ENCODE measurements around the gene MDP1. TPM values are rescaled to one million over a fixed set of nuclear protein-coding genes. Genes with fewer than 3 reads are reported as not detected.

MDP1 gene
- total RNA-seq, 3 donors from 2014 or later (not counting 1 experiment from before 2014, with no cell fraction given), result 4.0 to 6.1 (median 5.5) TPM

DNA sequence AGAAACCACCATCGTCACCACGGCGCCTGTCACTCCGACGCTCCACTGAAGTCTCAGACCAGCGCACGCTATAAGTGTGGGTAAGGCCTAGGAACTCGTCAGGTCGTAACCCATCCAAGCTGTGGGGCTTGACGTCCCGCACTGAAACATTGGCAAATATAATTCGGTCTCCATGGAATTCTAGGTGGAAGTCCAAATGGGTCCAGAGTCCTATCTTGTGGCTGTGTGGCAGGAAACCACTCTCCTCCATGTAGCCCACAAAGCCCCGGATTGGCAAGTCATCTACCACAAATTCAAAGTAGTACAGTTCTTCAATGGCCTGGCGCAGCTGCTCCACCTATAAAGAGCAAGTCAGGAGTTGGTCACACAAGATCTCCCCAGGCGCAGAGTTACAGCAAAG is 22.9 kb downstream of the MDP1 start:
- Mint-ChIP-seq H3K4me3 (no peak overlapping the region), H3K27ac (peak overlapping the region; percentile 69 to 75), H3K9me3 (no peaks in the 10 kb centered on the region), H3K27me3 (ENCODE audit: low read depth in 2 of 2) (no peaks in the 10 kb centered on the region), H3K4me1 (peaks cover 47 to 51% of the 10 kb centered on the region in 2 donors), H3K36me3 (no peaks in the 10 kb centered on the region)
- Histone ChIP-seq H3K9me3 (ENCODE audit: control insufficient read depth, insufficient read depth, low read length) (no peaks in the 10 kb centered on the region), H3K27me3 (ENCODE audit: control insufficient read depth, insufficient read depth, low read length) (no peaks in the 10 kb centered on the region), H3K27ac (ENCODE audit: low read length) (no peak overlapping the region), H3K36me3 (ENCODE audit: control insufficient read depth, insufficient read depth, low read length) (peaks cover 13% of the 10 kb centered on the region), H3K4me1 (ENCODE audit: control insufficient read depth, insufficient read depth, low read length) (peaks cover 38% of the 10 kb centered on the region), H3K4me3 (ENCODE audit: low read length) (no peak overlapping the region)
- DNase-seq, result no peak
- intact Hi-C loops (cut with micrococcal nuclease), result no loop called here
- ATAC-seq, result no peak
- TF ChIP-seq CTCF (IDR thresholded peaks at IDR 0.05), result no peak
- whole genome bisulfite sequencing (ENCODE audit: insufficient coverage), result 90% methylated on average over 15 of the region's 15 CpGs

DNA sequence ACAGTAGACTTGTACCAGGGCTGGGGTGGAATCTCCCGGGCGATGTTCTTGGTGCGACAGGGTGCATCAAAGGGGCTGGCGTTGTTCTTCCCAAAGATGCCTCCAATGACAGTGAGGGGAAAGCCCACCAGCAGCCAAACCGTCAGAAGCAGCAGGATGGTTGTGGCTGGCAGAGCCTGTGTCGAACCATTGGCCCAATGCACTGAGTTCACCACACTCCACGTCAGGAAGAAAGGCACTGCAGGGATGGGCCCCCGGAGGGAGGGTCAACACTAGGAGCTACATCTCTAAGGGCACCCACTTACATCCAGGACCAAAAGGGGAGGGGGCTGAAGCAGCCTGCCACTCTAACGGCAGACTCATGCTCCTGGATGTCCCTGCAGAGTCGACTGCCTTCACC is 25.4 kb downstream of the MDP1 start:
- H3K36me3 ChIP-seq (ENCODE audit: control insufficient read depth, insufficient read depth, low read length), result peaks cover 23% of the 10 kb centered on the region
- Mint-ChIP-seq H3K4me1 (peaks cover 42 to 49% of the 10 kb centered on the region in 2 donors), H3K9me3 (no peaks in the 10 kb centered on the region), H3K27me3 (ENCODE audit: low read depth in 2 of 2) (no peaks in the 10 kb centered on the region), H3K4me3 (no peak overlapping the region), H3K27ac (peak overlapping the region; percentile 83 to 97), H3K36me3 (no peaks in the 10 kb centered on the region)
- no peak for ATAC-seq
- no peaks in the 10 kb centered on the region for H3K9me3 ChIP-seq (ENCODE audit: control insufficient read depth, insufficient read depth, low read length)
- no peak for DNase-seq
- WGBS (ENCODE audit: insufficient coverage), result 96% methylated on average over 8 of the region's 10 CpGs
- H3K27me3 ChIP-seq (ENCODE audit: control insufficient read depth, insufficient read depth, low read length), result no peaks in the 10 kb centered on the region
- H3K4me3 ChIP-seq (ENCODE audit: low read length), result no peak overlapping the region
- intact Hi-C loops (cut with micrococcal nuclease), result no loop called here
- H3K27ac ChIP-seq (ENCODE audit: low read length), result no peak overlapping the region
- TF ChIP-seq CTCF (IDR thresholded peaks at IDR 0.05), result no peak
- H3K4me1 ChIP-seq (ENCODE audit: control insufficient read depth, insufficient read depth, low read length), result peaks cover 31% of the 10 kb centered on the region

DNA sequence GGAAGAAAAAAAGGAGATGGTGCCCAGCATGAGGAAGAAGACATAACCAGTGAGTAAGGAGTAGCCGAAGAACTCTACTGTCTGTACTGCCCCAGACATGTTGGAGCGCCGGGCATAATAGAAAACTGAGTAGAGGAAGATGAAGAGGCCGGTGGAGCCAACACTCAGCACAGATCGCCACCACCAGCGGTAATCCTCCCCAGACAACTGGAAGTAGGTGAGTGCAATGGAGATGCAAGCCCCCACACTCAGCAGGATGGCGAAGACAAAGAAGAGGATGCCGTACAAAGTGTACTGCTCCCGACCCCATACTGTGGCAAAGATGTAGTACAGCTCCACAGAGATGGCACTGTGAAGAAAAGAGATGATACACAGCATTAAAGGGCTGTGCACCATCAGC is 26.4 kb downstream of the MDP1 start:
- WGBS (ENCODE audit: insufficient coverage), result 94% methylated on average over 9 of the region's 9 CpGs
- Histone ChIP-seq H3K27ac (ENCODE audit: low read length) (peak overlapping the region; percentile 68), H3K36me3 (ENCODE audit: control insufficient read depth, insufficient read depth, low read length) (peaks cover 32% of the 10 kb centered on the region), H3K9me3 (ENCODE audit: control insufficient read depth, insufficient read depth, low read length) (no peaks in the 10 kb centered on the region), H3K4me3 (ENCODE audit: low read length) (no peak overlapping the region), H3K4me1 (ENCODE audit: control insufficient read depth, insufficient read depth, low read length) (peaks cover 24% of the 10 kb centered on the region), H3K27me3 (ENCODE audit: control insufficient read depth, insufficient read depth, low read length) (no peaks in the 10 kb centered on the region)
- Mint-ChIP-seq H3K36me3 (no peaks in the 10 kb centered on the region), H3K27ac (peak overlapping the region; percentile 83 to 97), H3K4me1 (peaks cover 33 to 41% of the 10 kb centered on the region in 2 donors), H3K9me3 (no peaks in the 10 kb centered on the region), H3K27me3 (ENCODE audit: low read depth in 2 of 2) (no peaks in the 10 kb centered on the region), H3K4me3 (no peak overlapping the region)
- intact Hi-C loops (cut with micrococcal nuclease), result loop anchor here (2.0 kb wide), 3 partner anchors 43 to 109 kb away; partner anchors contain the start of genes DCAF11, DHRS1, NOP9 and NRL
- no peak for TF ChIP-seq CTCF (IDR thresholded peaks at IDR 0.05)
- ATAC-seq (no peak), DNase-seq (no peak)

GRCh38 chr14:24189059-24189375 is 26.8 kb downstream of the MDP1 start:
- peaks cover 28 to 36% of the 10 kb centered on the region in 2 donors for H3K4me1 Mint-ChIP-seq
- no peak for ATAC-seq

More at GRCh38 chr14:24189059-24189375, 26.8 kb downstream of the MDP1 start:
- H3K9me3 Mint-ChIP-seq, result no peaks in the 10 kb centered on the region
- H3K27ac Mint-ChIP-seq, result peak overlapping the region; percentile 83 to 97
- H3K36me3 ChIP-seq (ENCODE audit: control insufficient read depth, insufficient read depth, low read length), result peaks cover 36% of the 10 kb centered on the region
- intact Hi-C loops (cut with micrococcal nuclease), result loop anchor here (2.0 kb wide), 3 partner anchors 42 to 110 kb away; partner anchors contain the start of genes DCAF11, DHRS1, NOP9 and NRL
- H3K27ac ChIP-seq (ENCODE audit: low read length), result peak overlapping the region; percentile 68
- no peaks in the 10 kb centered on the region for H3K27me3 Mint-ChIP-seq (ENCODE audit: low read depth in 2 of 2)
- peaks cover 23% of the 10 kb centered on the region for H3K4me1 ChIP-seq (ENCODE audit: control insufficient read depth, insufficient read depth, low read length)
- no peak for DNase-seq
- no peak for TF ChIP-seq CTCF (IDR thresholded peaks at IDR 0.05)
- no peaks in the 10 kb centered on the region for H3K27me3 ChIP-seq (ENCODE audit: control insufficient read depth, insufficient read depth, low read length)
- WGBS (ENCODE audit: insufficient coverage), result 0% methylated on average over 1 of the region's 3 CpGs
- H3K36me3 Mint-ChIP-seq, result no peaks in the 10 kb centered on the region
- H3K4me3 ChIP-seq (ENCODE audit: low read length), result no peak overlapping the region
- H3K9me3 ChIP-seq (ENCODE audit: control insufficient read depth, insufficient read depth, low read length), result no peaks in the 10 kb centered on the region
- H3K4me3 Mint-ChIP-seq, result peak overlapping the region; percentile 85

Data from natural killer cell (primary cell).